ENCODE data around the gene CA12.
A peak's percentile ranks its signal among the peaks of the same experiment; 100 is the strongest.

GRCh38 chr15:63277038-63277892 lies 104.4 kb downstream of the CA12 start, which contains the start of gene APH1B:
- TF ChIP-seq POLR2AphosphoS5 (IDR thresholded peaks at IDR 0.05; ENCODE audit: borderline replicate concordance, low read depth, low read length), result peak; percentile 79; the same call in 1 of the 2 replicates
- TF ChIP-seq EZH2 (IDR thresholded peaks at IDR 0.05), result no peak
- no peak for TF ChIP-seq FOXP2 (optimal IDR thresholded peaks at IDR 0.05; ENCODE audit: control extremely low read depth, extremely low read length, insufficient read depth)
